ENCODE measurements around the gene SURF4. TPM values are rescaled to one million over a fixed set of nuclear protein-coding genes. Genes with fewer than 3 reads are reported as not detected.
"Not testable (repeated sequence)": the region's sequence is repeated elsewhere in the genome, so short reads cannot be mapped to it uniquely, and the experiment has no call there.

Gene SURF4
- total RNA-seq, 1 experiment from 2014 or later, result 417 TPM

GRCh38 chr9:133334888-133335287, 41.0 kb downstream of the SURF4 start:
- DNase-seq, H3K27me3 ChIP-seq, H3K9me3 ChIP-seq: not testable (repeated sequence)
- Histone ChIP-seq H3K4me3 (peak overlapping the region; percentile 88), H3K36me3 (peaks cover 57% of the 10 kb centered on the region)

DNA sequence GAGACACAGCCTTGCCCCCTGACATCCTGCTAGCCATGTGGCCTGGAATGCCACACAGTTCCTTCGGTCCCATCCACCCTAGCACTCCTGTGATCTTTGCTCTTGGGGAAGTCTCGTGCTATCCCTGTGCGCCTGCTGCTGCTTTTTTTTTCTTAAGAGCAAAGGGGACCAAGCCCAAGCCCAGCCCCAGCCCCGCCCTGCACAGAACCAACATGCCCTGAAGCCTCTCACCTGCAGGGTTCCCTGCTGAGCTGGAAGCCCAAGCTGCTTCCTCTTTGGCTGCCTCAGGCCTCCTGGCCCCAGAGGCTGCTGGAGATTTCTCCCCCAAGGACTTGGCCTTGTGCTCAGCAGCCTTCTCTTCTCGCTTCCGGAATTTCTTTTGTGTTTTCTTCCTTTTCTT, 41.7 kb downstream of the SURF4 start:
- H3K27me3 ChIP-seq, result no peaks in the 10 kb centered on the region
- H3K9me3 ChIP-seq, result no peaks in the 10 kb centered on the region
- H3K36me3 ChIP-seq, result peaks cover 55% of the 10 kb centered on the region
- H3K4me3 ChIP-seq, result no peak overlapping the region
- no peak for DNase-seq

DNA sequence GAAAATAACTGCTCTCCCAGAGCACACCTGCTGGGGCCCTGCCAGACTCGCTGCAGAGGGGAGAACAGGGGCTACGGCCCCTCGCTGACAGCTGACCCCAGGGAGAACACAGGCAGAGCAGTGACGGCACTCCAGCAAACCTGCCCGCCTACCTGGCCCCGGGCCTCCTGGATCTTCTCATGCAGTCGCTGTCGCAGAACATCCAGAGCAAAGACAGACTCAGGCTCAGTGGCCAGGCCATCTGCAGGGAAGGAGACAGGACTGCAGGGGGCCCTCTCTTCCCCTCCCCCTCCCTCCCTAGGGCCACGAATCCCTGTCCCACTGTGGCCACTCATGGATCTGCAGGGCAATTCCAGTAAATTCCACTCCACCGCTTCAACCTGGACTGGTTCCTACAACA, 42.3 kb downstream of the SURF4 start:
- Histone ChIP-seq H3K36me3 (peaks cover 52% of the 10 kb centered on the region), H3K4me3 (no peak overlapping the region), H3K9me3 (no peaks in the 10 kb centered on the region), H3K27me3 (no peaks in the 10 kb centered on the region)
- DNase-seq, result no peak

- no peak for DNase-seq
- Histone ChIP-seq H3K4me3 (no peak overlapping the region), H3K27me3 (no peaks in the 10 kb centered on the region), H3K9me3 (no peaks in the 10 kb centered on the region), H3K36me3 (peaks cover 52% of the 10 kb centered on the region)
Measured at GRCh38 chr9:133333011-133333410, 42.8 kb downstream of the SURF4 start.

- DNase-seq, result no peak
- H3K4me3 ChIP-seq, result no peak overlapping the region
- no peaks in the 10 kb centered on the region for H3K9me3 ChIP-seq
- H3K36me3 ChIP-seq, result peaks cover 52% of the 10 kb centered on the region
- H3K27me3 ChIP-seq, result no peaks in the 10 kb centered on the region
Measured at GRCh38 chr9:133332381-133332730, 43.5 kb downstream of the SURF4 start.

- Histone ChIP-seq H3K4me3 (no peak overlapping the region), H3K27me3 (no peaks in the 10 kb centered on the region), H3K9me3 (no peaks in the 10 kb centered on the region), H3K36me3 (peaks cover 52% of the 10 kb centered on the region)
- DNase-seq, result no peak
Measured at GRCh38 chr9:133331641-133332380, 44.0 kb downstream of the SURF4 start.

DNA sequence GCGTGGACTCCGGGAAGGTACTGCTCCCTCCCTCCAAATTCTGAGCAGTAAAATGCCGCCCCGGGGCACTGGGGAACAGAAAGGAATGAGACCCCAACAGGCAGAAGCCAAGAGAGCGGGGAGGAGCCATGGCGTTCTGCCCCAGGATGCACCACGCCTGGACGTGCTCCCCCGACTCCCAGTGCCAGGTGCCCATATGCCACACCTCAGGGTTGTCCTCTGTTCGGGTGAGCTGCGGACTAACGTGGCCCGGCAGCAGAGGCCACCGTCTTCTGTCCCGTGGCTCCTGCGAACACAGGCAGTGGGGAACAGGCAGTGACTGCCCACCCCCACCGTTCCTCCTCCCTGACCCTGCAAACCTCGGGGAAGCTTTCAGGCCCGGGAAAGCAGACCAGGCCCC, 44.6 kb downstream of the SURF4 start:
- Histone ChIP-seq H3K4me3 (no peak overlapping the region), H3K27me3 (no peaks in the 10 kb centered on the region)
- DNase-seq, result no peak

DNA sequence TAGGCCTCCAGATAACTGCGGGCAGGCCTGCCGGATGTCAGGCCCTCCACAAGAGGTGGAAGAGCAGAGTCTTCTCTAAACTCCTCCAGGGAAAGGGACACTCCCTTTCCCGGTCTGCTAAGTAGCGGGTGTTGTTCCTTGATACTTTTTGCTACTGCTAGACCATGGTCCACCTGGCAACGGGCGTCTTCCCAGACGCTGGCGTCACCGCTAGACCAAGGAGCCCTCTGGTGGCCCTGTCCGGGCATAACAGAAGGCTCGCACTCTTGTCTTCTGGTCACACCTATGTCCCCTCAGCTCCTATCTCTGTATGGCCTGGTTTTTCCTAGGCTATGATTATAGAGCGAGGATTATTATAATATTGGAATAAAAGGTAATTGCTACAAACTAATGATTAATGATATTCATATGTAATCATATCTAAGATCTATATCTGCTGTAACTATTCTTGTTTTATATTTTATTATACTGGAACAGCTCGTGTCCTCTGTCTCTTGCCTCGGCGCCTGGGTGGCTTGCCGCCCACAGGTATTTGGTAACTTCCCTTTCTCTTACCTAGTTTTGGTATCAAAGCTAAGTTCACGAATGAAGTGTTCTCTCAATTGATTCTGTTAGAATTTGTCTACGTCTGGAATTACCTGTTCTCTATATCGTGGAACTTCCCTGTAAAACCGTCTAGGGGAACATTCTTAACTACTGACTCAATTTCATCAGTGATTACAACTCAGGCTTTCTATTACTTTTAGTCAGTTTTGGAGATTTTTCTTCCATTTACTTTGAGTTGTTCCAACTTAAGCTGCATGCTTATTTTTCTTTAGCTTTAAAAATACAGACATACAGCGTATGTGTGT, 46.3 kb downstream of the SURF4 start:
- not testable (repeated sequence) for H3K9me3 ChIP-seq, H3K4me3 ChIP-seq, DNase-seq, H3K27me3 ChIP-seq
- peaks cover 42% of the 10 kb centered on the region for H3K36me3 ChIP-seq

More for the DNA sequence above, 44.6 kb downstream of the SURF4 start:
- H3K36me3 ChIP-seq, result peaks cover 47% of the 10 kb centered on the region
- no peaks in the 10 kb centered on the region for H3K9me3 ChIP-seq

DNA sequence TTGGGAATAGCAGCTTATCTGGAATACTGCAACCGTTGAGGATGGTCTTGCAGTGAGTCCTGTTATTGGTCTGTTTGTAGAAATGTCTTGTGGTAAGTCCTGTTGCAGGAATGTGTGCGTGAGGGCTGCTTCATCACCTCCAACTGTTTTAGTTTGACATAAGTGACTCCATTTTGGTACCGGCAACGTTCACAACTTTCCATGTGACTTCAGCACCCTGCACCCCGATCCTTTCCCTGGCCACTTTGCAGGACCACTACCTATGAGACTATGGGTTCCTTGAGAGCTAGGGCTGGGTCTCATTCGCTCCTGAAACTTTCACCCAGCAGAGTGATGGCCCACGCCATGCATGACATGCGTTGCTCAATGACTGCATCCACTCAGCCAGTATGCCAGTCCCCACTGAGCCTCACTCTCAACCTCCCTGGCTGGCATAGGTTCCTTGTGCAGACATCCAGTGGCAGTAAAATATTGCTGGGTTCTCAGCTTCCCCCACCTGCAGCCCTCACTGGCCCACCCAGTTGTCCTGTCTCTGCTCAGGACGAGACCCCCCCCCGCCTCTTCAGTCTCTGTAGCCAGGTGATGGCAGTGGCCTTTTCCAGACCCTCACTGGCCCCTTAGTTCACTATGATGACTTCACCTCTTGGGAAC, 47.9 kb downstream of the SURF4 start:
- DNase-seq, result no peak
- H3K36me3 ChIP-seq, result peaks cover 27% of the 10 kb centered on the region
- H3K27me3 ChIP-seq, result no peaks in the 10 kb centered on the region
- H3K9me3 ChIP-seq, result no peaks in the 10 kb centered on the region
- no peak overlapping the region for H3K4me3 ChIP-seq

GRCh38 chr9:133327021-133327420, 48.8 kb downstream of the SURF4 start:
- peaks cover 17% of the 10 kb centered on the region for H3K36me3 ChIP-seq
- DNase-seq, H3K27me3 ChIP-seq, H3K9me3 ChIP-seq, H3K4me3 ChIP-seq: not testable (repeated sequence)

GRCh38 chr9:133323991-133324703, 51.7 kb downstream of the SURF4 start:
- Histone ChIP-seq H3K27me3 (no peaks in the 10 kb centered on the region), H3K4me3 (no peak overlapping the region), H3K36me3 (no peaks in the 10 kb centered on the region), H3K9me3 (no peaks in the 10 kb centered on the region)
- DNase-seq, result no peak

DNA sequence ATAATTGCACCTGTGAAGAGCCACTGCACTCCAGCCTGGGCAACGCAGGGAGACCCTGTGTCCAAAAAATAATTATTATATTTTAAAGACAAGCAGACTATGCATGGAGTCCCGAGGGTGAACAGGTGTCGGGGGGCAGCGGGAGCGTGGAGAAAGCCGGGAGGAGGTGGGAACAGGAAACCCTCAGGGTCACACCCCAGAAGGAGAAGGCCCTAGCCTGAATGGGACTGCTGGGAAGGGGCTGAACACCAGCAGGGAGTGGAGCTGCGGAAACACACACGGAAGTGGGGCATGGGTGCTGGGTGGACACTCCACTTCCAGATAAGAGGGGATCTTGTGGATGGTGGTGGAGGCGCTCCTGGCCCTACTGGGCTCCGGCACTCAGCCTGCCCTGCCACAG, 52.6 kb downstream of the SURF4 start:
- no peaks in the 10 kb centered on the region for H3K27me3 ChIP-seq
- no peak for DNase-seq
- H3K36me3 ChIP-seq, result no peaks in the 10 kb centered on the region
- H3K9me3 ChIP-seq, result no peaks in the 10 kb centered on the region
- H3K4me3 ChIP-seq, result no peak overlapping the region

DNA sequence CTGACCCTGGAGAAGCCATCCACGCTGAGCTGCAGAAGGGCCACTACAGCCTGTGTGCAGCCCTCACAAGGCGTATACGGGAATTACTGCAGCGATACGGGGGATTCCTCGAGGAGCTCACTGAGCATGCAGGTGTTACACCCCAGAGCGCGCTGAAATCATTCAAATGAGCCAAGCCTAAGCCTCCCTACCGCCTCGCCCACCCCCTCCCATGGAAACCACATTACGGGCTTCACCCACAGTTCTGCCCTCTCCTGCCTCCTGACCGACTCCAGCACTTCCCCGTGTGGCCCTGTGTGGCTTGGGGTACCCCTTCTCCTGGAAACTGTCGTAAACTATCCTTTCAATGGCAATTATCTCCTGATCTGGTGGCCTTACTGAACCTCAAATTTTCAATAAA, 53.2 kb downstream of the SURF4 start:
- Histone ChIP-seq H3K9me3 (no peaks in the 10 kb centered on the region), H3K4me3 (no peak overlapping the region), H3K27me3 (no peaks in the 10 kb centered on the region), H3K36me3 (no peaks in the 10 kb centered on the region)
- no peak for DNase-seq

DNA sequence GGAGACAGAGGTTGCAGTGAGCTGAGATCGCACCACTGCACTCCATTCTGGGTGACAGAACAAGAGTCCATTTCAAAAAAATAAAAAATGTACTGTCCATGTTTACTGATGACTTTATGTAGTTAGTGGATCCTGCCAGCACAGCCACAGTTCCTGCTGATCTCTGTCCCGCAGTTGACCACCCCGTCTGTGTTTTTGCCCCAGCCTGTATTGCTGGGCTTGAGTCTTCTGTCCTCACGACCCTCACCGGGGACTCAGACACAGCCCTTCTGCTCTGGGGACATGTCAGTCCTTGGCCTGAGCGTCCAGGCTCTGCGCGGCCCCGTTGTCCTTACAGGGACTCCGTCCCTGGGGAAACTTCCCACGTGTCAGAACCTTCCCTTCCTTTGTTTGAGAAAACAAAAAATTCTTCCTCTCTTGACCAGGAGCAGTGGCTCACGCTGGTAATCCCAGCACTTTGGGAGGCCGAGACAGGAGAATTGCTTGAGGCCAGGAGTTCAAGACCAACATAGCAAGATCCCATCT, 54.4 kb downstream of the SURF4 start:
- Histone ChIP-seq H3K36me3 (no peaks in the 10 kb centered on the region), H3K27me3 (no peaks in the 10 kb centered on the region), H3K4me3 (no peak overlapping the region), H3K9me3 (no peaks in the 10 kb centered on the region)
- DNase-seq, result no peak

- Histone ChIP-seq H3K9me3 (no peaks in the 10 kb centered on the region), H3K36me3 (no peaks in the 10 kb centered on the region), H3K4me3 (no peak overlapping the region), H3K27me3 (no peaks in the 10 kb centered on the region)
- no peak for DNase-seq
Measured at GRCh38 chr9:133320421-133320881, 55.4 kb downstream of the SURF4 start.

DNA sequence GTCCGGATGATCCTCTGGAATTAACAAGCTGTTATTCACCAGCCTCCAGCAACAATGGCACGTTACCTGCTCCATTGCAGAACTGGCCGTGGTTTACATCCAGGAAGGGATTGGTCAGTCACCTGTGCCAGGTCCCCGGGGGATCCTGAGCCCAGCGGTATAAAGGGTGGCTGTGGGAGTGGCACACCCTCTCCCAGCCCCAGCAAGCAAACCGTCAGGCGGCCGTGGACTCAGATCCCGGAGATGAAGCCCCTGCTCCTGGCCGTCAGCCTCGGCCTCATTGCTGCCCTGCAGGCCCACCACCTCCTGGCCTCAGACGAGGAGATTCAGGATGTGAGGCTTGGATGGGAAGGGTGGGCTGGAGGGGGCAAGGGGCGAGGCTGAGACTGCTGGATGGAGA, 58.3 kb downstream of the SURF4 start:
- not testable (repeated sequence) for H3K9me3 ChIP-seq, H3K36me3 ChIP-seq, DNase-seq, H3K27me3 ChIP-seq, H3K4me3 ChIP-seq

DNA sequence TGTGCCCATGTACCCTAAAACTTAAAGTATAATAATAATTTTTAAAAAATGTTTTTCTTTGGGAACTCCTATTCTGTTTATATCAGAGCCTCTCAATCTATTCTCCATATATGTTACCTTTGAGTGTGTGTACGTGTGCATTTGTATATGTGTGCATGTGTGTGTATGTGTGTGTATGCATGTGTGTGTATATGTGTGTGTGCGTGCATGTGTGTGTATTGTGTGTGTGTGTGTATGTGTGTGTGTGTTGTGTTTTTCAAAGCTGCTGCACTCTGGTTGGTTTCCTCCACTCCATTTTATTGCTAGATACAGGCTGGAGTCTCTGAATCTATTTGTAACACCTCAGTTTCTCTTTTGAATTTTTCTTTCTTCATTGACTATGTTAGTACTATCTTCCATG, 59.9 kb downstream of the SURF4 start:
- H3K27me3 ChIP-seq, result no peaks in the 10 kb centered on the region
- no peak overlapping the region for H3K4me3 ChIP-seq
- no peaks in the 10 kb centered on the region for H3K36me3 ChIP-seq
- no peak for DNase-seq
- H3K9me3 ChIP-seq, result no peaks in the 10 kb centered on the region

Data from MG63 (cell line).